ENCODE results near the gene PPP1R13L.

Gene PPP1R13L

GRCh38 chr19:45405435-45406225 is 761 bp upstream of the PPP1R13L start:
- DNase-seq, result peak; percentile 79

- peak; percentile 37 for DNase-seq
These were observed 900 bp downstream of the PPP1R13L start for GRCh38 chr19:45403781-45404556.

GRCh38 chr19:45403272-45403671 is 1.6 kb downstream of the PPP1R13L start:
- no peak for DNase-seq

- DNase-seq, result no peak
These were observed 2.4 kb downstream of the PPP1R13L start for GRCh38 chr19:45402298-45403061.

GRCh38 chr19:45401815-45402214 is 3.1 kb downstream of the PPP1R13L start:
- no peak for DNase-seq

- DNase-seq, result peak; percentile 5
These were observed 4.7 kb downstream of the PPP1R13L start for GRCh38 chr19:45400192-45400591.

- DNase-seq, result no peak
These were observed 8.8 kb downstream of the PPP1R13L start for GRCh38 chr19:45395821-45396617.

GRCh38 chr19:45391871-45392665 is 12.8 kb downstream of the PPP1R13L start:
- DNase-seq, result no peak

- DNase-seq, result no peak
These were observed 13.5 kb downstream of the PPP1R13L start for GRCh38 chr19:45391346-45391745.

- peak; percentile 12 for DNase-seq
These were observed 19.3 kb downstream of the PPP1R13L start for GRCh38 chr19:45385392-45386221.

GRCh38 chr19:45382426-45382825 is 22.4 kb downstream of the PPP1R13L start:
- DNase-seq, result no peak

GRCh38 chr19:45380107-45380506 is 24.8 kb downstream of the PPP1R13L start:
- DNase-seq, result no peak

- no peak for DNase-seq
These were observed 28.7 kb downstream of the PPP1R13L start for GRCh38 chr19:45376045-45376724.

GRCh38 chr19:45370410-45371204 is 34.3 kb downstream of the PPP1R13L start, which contains the start of gene ERCC2:
TSS of gene ERCC2 (minus strand) at chr19:45370573. CDS start at chr19:45370540, 33 bp downstream.
- peak; percentile 97 for DNase-seq

GRCh38 chr19:45368737-45369340 is 36.0 kb downstream of the PPP1R13L start:
- no peak for DNase-seq

- no peak for DNase-seq
These were observed 36.7 kb downstream of the PPP1R13L start for GRCh38 chr19:45368127-45368526.

GRCh38 chr19:45364696-45365095 is 40.2 kb downstream of the PPP1R13L start:
- DNase-seq, result no peak

- no peak for DNase-seq
These were observed 40.9 kb downstream of the PPP1R13L start for GRCh38 chr19:45363861-45364459.

Measured in DMS79 treated with DMSO at 0.1 percent for 48 hours (cell line).